Activated naive CD8-positive, alpha-beta T cell treated with anti-CD3 and anti-CD28 coated beads, Interleukin-2, amount 10 ng/mL, durations not matched to agents 7 days and 5 days (primary cell): ENCODE results near the gene MINDY2. TPM values are rescaled to one million over a fixed set of nuclear protein-coding genes. Genes with fewer than 3 reads are reported as not detected.
"Not testable (repeated sequence)": the region's sequence is repeated elsewhere in the genome, so short reads cannot be mapped to it uniquely, and the experiment has no call there.

Experiments used
- ATAC-seq: fragments of 150-1000 bp; cut with Tn5 transposase; one replicate; pipeline ENCODE4 v1.10.0; 2021; ENCODE audit warnings: low read depth, moderate library complexity
- POLR2A ChIA-PET: fragments of 350-600 bp; sonication (Branson Sonifier 250); formaldehyde crosslinking; loops from one replicate; lab custom pipeline; 2021; ENCODE audit warnings: antibody characterized with exemption; lab: Charles Lee
- DNase-seq: peaks from one replicate; pipeline ENCODE4 v3.0.0; 2021
- H3K27ac Mint-ChIP-seq: one replicate; pipeline ENCODE4 v1.8.0; 2022; ENCODE audit warnings: mild to moderate bottlenecking, mixed read lengths
- H3K27me3 Mint-ChIP-seq: one replicate; pipeline ENCODE4 v1.8.0; 2022; ENCODE audit warnings: mild to moderate bottlenecking, moderate library complexity, mixed read lengths
- H3K36me3 Mint-ChIP-seq: one replicate; pipeline ENCODE4 v1.8.0; 2021; ENCODE audit warnings: mild to moderate bottlenecking, mixed read lengths
- H3K4me1 Mint-ChIP-seq: one replicate; pipeline ENCODE4 v1.8.0; 2021; ENCODE audit warnings: mixed read lengths
- H3K4me3 Mint-ChIP-seq: one replicate; pipeline ENCODE4 v1.8.0; 2022; ENCODE audit warnings: mild to moderate bottlenecking, moderate library complexity, mixed read lengths
- H3K9me3 Mint-ChIP-seq: one replicate; pipeline ENCODE4 v1.8.0; 2021; ENCODE audit warnings: mixed read lengths
- total RNA-seq, 2 experiments: library from RNA; stranded (reverse); gene quantifications; one replicate each; pipeline ENCODE4 v1.2.3, GENCODE V29; 2021

MINDY2 gene
- total RNA-seq, 2 experiments from 2014 or later, result 19.0 to 20.2 TPM

GRCh38 chr15:58797505-58797904 lies 26.4 kb downstream of the MINDY2 start:
- POLR2A ChIA-PET, result no interaction called here
- Mint-ChIP-seq H3K4me1 (peaks cover 25% of the 10 kb centered on the region), H3K27ac (no peak overlapping the region), H3K4me3 (no peak overlapping the region), H3K9me3 (no peaks in the 10 kb centered on the region), H3K27me3 (no peaks in the 10 kb centered on the region), H3K36me3 (peaks cover 19% of the 10 kb centered on the region)
- DNase-seq, result no peak
- ATAC-seq, result no peak

- POLR2A ChIA-PET, result no interaction called here
- H3K27ac Mint-ChIP-seq, result no peak overlapping the region
- no peaks in the 10 kb centered on the region for H3K27me3 Mint-ChIP-seq
- DNase-seq (no peak), ATAC-seq (no peak)
- H3K9me3 Mint-ChIP-seq, result no peaks in the 10 kb centered on the region
- H3K36me3 Mint-ChIP-seq, result peaks cover 13% of the 10 kb centered on the region
- peaks cover 6% of the 10 kb centered on the region for H3K4me1 Mint-ChIP-seq
- no peak overlapping the region for H3K4me3 Mint-ChIP-seq
Observed at GRCh38 chr15:58805095-58805494, 34.0 kb downstream of the MINDY2 start.

- H3K27me3 Mint-ChIP-seq, H3K27ac Mint-ChIP-seq, H3K4me1 Mint-ChIP-seq, H3K9me3 Mint-ChIP-seq, DNase-seq, ATAC-seq, POLR2A ChIA-PET, H3K4me3 Mint-ChIP-seq: not testable (repeated sequence)
- H3K36me3 Mint-ChIP-seq, result peaks cover 19% of the 10 kb centered on the region
Observed at GRCh38 chr15:58823267-58823666, 52.2 kb downstream of the MINDY2 start.

DNA sequence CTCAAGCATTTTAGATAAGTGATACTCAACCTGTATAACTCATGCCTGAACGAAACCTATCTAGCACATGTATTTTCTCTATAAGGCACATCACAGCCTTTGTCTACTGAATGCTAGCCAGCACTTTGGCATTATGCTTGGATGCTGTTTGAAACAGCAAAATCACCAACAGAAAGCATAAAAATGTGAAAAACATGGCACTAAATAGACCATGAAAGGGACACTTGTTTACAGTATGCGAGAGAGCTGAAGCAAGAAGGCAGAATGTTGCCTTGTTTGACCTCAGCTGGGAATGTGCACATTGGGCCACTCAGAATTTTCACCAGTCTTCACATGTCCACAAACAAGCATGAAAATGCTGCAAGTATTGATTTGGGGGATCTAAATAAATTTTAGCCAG lies 59.5 kb downstream of the MINDY2 start:
- ATAC-seq (no peak), DNase-seq (no peak)
- Mint-ChIP-seq H3K27me3 (no peaks in the 10 kb centered on the region), H3K9me3 (no peaks in the 10 kb centered on the region), H3K27ac (no peak overlapping the region), H3K4me1 (no peaks in the 10 kb centered on the region), H3K36me3 (peaks cover 13% of the 10 kb centered on the region), H3K4me3 (no peak overlapping the region)
- POLR2A ChIA-PET, result interaction anchor here (0.5 kb wide), 1 partner anchor 104 kb away, joined by 4 read pairs; no protein-coding TSS in a partner anchor

GRCh38 chr15:58833681-58834426 lies 62.8 kb downstream of the MINDY2 start:
- H3K9me3 Mint-ChIP-seq, H3K4me3 Mint-ChIP-seq, POLR2A ChIA-PET, H3K27ac Mint-ChIP-seq, ATAC-seq, H3K36me3 Mint-ChIP-seq, H3K4me1 Mint-ChIP-seq, DNase-seq, H3K27me3 Mint-ChIP-seq: not testable (repeated sequence)

GRCh38 chr15:58839485-58839884 lies 68.4 kb downstream of the MINDY2 start:
- H3K9me3 Mint-ChIP-seq, result no peaks in the 10 kb centered on the region
- H3K27me3 Mint-ChIP-seq, result no peaks in the 10 kb centered on the region
- no peak for DNase-seq
- no peak for ATAC-seq
- POLR2A ChIA-PET, result no interaction called here
- H3K4me3 Mint-ChIP-seq, result no peak overlapping the region
- H3K36me3 Mint-ChIP-seq, result peaks cover 10% of the 10 kb centered on the region
- no peaks in the 10 kb centered on the region for H3K4me1 Mint-ChIP-seq
- H3K27ac Mint-ChIP-seq, result no peak overlapping the region

- Mint-ChIP-seq H3K27me3 (no peaks in the 10 kb centered on the region), H3K36me3 (peaks cover 10% of the 10 kb centered on the region), H3K27ac (no peak overlapping the region), H3K4me1 (no peaks in the 10 kb centered on the region), H3K9me3 (no peaks in the 10 kb centered on the region), H3K4me3 (no peak overlapping the region)
- no peak for DNase-seq
- no peak for ATAC-seq
- POLR2A ChIA-PET, result no interaction called here
Observed at GRCh38 chr15:58840048-58840447, 68.9 kb downstream of the MINDY2 start.

GRCh38 chr15:58842713-58843396 lies 71.8 kb downstream of the MINDY2 start:
- H3K4me3 Mint-ChIP-seq, result no peak overlapping the region
- peaks cover 16% of the 10 kb centered on the region for H3K36me3 Mint-ChIP-seq
- POLR2A ChIA-PET, result no interaction called here
- H3K4me1 Mint-ChIP-seq, result no peaks in the 10 kb centered on the region
- DNase-seq (no peak), ATAC-seq (no peak)
- H3K27ac Mint-ChIP-seq, result no peak overlapping the region
- no peaks in the 10 kb centered on the region for H3K27me3 Mint-ChIP-seq
- no peaks in the 10 kb centered on the region for H3K9me3 Mint-ChIP-seq

GRCh38 chr15:58851205-58851604 lies 80.1 kb downstream of the MINDY2 start:
- H3K27me3 Mint-ChIP-seq, H3K4me1 Mint-ChIP-seq, H3K9me3 Mint-ChIP-seq, POLR2A ChIA-PET, ATAC-seq, H3K4me3 Mint-ChIP-seq, DNase-seq, H3K27ac Mint-ChIP-seq: not testable (repeated sequence)
- H3K36me3 Mint-ChIP-seq, result peaks cover 34% of the 10 kb centered on the region

DNA sequence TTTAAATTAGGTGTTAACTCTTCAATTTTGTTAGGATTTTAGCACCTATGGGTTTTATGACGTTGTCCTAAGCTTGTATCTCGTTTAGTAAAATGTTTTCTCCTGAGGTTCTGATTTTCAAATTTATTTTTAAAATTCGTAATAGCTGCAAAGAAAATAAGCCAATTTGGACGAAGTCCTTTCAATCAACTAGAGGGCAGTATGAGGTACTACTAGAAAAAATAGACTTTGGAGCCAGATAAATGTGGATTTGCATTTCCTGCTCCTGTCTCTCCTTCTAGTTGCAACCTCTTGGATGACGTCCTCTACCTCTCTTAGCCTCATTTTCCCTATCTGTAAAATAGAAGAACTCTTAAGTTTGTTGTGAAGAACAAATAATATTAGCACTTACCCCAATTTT lies 81.2 kb downstream of the MINDY2 start:
- POLR2A ChIA-PET, result no interaction called here

DNA sequence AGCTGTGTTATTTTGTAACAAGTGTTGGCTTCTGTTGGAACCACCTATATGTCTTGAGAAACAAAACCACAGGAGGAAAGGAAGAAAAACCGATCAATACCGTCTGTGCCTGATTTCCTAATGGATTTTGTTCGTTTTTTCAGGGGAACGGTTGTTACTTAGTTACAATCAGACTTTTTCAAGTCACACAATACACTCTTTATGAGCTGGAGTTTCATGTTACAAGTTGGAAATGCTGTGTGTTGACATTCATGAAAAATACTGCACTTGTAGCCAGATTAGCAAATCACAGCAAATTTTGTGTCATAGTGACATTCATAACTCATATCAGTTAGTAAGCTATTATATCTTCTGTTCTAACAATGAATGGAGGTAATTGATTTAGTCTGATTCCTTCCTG lies 83.5 kb downstream of the MINDY2 start:
- POLR2A ChIA-PET, result no interaction called here

More for the DNA sequence above, 81.2 kb downstream of the MINDY2 start:
- Mint-ChIP-seq H3K27ac (no peak overlapping the region), H3K9me3 (no peaks in the 10 kb centered on the region), H3K36me3 (peaks cover 32% of the 10 kb centered on the region), H3K4me1 (peaks cover 3% of the 10 kb centered on the region), H3K4me3 (no peak overlapping the region), H3K27me3 (no peaks in the 10 kb centered on the region)
- no peak for ATAC-seq
- DNase-seq, result no peak

GRCh38 chr15:58856086-58856485 lies 85.0 kb downstream of the MINDY2 start:
- Mint-ChIP-seq H3K27me3 (no peaks in the 10 kb centered on the region), H3K27ac (no peak overlapping the region)

More for the DNA sequence above, 83.5 kb downstream of the MINDY2 start:
- ATAC-seq (no peak), DNase-seq (no peak)
- H3K4me3 Mint-ChIP-seq, result no peak overlapping the region
- no peaks in the 10 kb centered on the region for H3K27me3 Mint-ChIP-seq
- H3K36me3 Mint-ChIP-seq, result peaks cover 17% of the 10 kb centered on the region
- no peaks in the 10 kb centered on the region for H3K9me3 Mint-ChIP-seq
- H3K27ac Mint-ChIP-seq, result no peak overlapping the region
- peaks cover 3% of the 10 kb centered on the region for H3K4me1 Mint-ChIP-seq

GRCh38 chr15:58856621-58857020 lies 85.5 kb downstream of the MINDY2 start:
- H3K27me3 Mint-ChIP-seq, ATAC-seq, H3K4me3 Mint-ChIP-seq, H3K9me3 Mint-ChIP-seq, DNase-seq, POLR2A ChIA-PET, H3K27ac Mint-ChIP-seq, H3K4me1 Mint-ChIP-seq: not testable (repeated sequence)
- H3K36me3 Mint-ChIP-seq, result peaks cover 14% of the 10 kb centered on the region

More at GRCh38 chr15:58856086-58856485, 85.0 kb downstream of the MINDY2 start:
- H3K4me3 Mint-ChIP-seq, result no peak overlapping the region
- POLR2A ChIA-PET, result no interaction called here
- ATAC-seq (no peak), DNase-seq (no peak)
- peaks cover 14% of the 10 kb centered on the region for H3K36me3 Mint-ChIP-seq
- H3K9me3 Mint-ChIP-seq, result no peaks in the 10 kb centered on the region
- peaks cover 3% of the 10 kb centered on the region for H3K4me1 Mint-ChIP-seq

GRCh38 chr15:58862326-58862725 lies 91.2 kb downstream of the MINDY2 start:
- H3K27me3 Mint-ChIP-seq, result no peaks in the 10 kb centered on the region
- H3K4me3 Mint-ChIP-seq, result no peak overlapping the region
- H3K36me3 Mint-ChIP-seq, result peaks cover 2% of the 10 kb centered on the region
- no peaks in the 10 kb centered on the region for H3K9me3 Mint-ChIP-seq
- no peak overlapping the region for H3K27ac Mint-ChIP-seq
- H3K4me1 Mint-ChIP-seq, result peaks cover 10% of the 10 kb centered on the region
- ATAC-seq (no peak), DNase-seq (no peak)
- POLR2A ChIA-PET, result no interaction called here
